ENCODE measurements around the gene RNASE7.

RNASE7 gene

DNA sequence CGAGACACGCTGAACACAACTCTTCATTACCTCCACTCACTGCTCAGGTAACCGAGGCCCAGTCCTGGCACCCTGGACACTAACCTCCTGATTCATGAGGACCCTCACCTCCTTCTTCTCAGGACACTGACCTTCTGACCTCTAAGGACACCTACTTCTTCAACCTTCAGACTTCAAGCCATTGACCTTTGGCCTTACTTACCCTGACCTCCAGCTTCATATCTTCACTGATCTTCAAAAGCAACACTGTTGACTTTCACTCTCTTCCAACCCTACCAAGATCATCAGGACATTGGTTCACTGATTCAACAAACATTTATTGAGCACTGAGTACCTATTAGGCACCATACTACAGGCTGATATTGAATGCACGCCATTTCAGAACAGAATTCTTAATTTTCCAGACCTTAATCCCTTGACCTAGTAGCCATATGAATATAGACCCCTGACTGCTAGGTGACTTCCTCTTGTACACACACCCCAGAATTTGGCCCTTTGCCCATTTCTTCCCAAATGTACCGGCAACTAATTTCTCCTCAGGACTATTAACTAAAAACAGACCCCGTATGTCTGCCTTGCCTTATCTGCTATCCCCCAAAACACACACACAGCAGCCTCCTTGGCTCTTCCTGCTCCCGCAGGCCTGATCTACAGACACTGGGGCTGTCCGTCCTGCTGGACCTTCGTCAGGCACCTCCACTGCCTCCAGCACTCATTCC is 33.7 kb downstream of the RNASE7 start:
- H3K36me3 ChIP-seq: peaks cover 16% of the 10 kb centered on the region
- DNase-seq: peak; percentile 56
- H3K27me3 ChIP-seq: no peaks in the 10 kb centered on the region
- TF ChIP-seq, protein P1, sequence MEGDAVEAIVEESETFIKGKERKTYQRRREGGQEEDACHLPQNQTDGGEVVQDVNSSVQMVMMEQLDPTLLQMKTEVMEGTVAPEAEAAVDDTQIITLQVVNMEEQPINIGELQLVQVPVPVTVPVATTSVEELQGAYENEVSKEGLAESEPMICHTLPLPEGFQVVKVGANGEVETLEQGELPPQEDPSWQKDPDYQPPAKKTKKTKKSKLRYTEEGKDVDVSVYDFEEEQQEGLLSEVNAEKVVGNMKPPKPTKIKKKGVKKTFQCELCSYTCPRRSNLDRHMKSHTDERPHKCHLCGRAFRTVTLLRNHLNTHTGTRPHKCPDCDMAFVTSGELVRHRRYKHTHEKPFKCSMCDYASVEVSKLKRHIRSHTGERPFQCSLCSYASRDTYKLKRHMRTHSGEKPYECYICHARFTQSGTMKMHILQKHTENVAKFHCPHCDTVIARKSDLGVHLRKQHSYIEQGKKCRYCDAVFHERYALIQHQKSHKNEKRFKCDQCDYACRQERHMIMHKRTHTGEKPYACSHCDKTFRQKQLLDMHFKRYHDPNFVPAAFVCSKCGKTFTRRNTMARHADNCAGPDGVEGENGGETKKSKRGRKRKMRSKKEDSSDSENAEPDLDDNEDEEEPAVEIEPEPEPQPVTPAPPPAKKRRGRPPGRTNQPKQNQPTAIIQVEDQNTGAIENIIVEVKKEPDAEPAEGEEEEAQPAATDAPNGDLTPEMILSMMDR (IDR thresholded peaks at IDR 0.05; ENCODE audit: low read depth, low read length): no peak
- peaks cover 15% of the 10 kb centered on the region for H3K4me1 ChIP-seq
- no peaks in the 10 kb centered on the region for H3K9me3 ChIP-seq
- H3K4me3 ChIP-seq (ENCODE audit: low read depth, low read length): no peak overlapping the region

DNA sequence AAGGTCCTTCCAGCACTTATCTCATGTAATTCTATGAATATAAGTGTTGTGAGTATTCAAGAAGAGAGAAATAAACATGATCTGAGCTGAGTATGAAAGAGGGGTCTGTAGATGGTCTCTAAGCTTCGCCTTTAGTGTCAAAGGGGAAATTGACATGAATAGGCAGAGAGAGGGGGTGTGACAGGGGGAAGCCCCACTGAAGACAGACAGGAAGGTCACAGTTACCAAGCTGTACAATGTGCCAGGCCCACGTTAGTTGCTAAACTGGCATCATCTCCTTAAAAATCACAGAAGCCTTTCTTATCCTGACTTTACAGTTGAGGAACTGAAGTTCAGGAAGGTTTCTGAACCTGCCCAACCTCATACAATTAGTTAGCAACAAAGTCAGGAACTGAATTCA is 35.5 kb downstream of the RNASE7 start:
- DNase-seq: no peak
- Histone ChIP-seq H3K9me3 (no peaks in the 10 kb centered on the region), H3K36me3 (peaks cover 26% of the 10 kb centered on the region), H3K4me3 (ENCODE audit: low read depth, low read length) (no peak overlapping the region), H3K4me1 (peaks cover 9% of the 10 kb centered on the region), H3K27me3 (no peaks in the 10 kb centered on the region)
- TF ChIP-seq, protein P1 (IDR thresholded peaks at IDR 0.05; ENCODE audit: low read depth, low read length): no peak

DNA sequence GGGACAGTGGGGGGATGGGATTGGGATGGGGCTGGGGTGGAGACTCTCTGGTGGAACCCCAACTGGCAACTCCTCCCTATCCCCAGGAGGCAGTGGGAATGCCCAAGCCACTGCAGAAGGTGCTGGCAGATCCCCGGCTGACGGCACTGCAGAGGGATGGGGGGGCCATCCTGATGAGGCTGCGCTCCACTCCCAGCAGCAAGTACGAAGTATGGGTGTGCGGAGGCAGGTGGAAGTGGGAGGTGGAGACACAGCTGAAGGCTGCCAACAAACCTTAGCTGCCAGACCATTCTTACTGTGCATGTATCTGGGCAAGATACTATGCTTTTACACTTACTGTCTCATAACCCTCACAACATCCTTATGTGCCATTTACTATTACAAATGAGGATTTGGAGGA is 36.1 kb downstream of the RNASE7 start:
- no peaks in the 10 kb centered on the region for H3K27me3 ChIP-seq
- DNase-seq: no peak
- H3K4me1 ChIP-seq: peaks cover 9% of the 10 kb centered on the region
- TF ChIP-seq, protein P1 (IDR thresholded peaks at IDR 0.05; ENCODE audit: low read depth, low read length): no peak
- H3K4me3 ChIP-seq (ENCODE audit: low read depth, low read length): no peak overlapping the region
- H3K36me3 ChIP-seq: peaks cover 29% of the 10 kb centered on the region
- H3K9me3 ChIP-seq: no peaks in the 10 kb centered on the region

DNA sequence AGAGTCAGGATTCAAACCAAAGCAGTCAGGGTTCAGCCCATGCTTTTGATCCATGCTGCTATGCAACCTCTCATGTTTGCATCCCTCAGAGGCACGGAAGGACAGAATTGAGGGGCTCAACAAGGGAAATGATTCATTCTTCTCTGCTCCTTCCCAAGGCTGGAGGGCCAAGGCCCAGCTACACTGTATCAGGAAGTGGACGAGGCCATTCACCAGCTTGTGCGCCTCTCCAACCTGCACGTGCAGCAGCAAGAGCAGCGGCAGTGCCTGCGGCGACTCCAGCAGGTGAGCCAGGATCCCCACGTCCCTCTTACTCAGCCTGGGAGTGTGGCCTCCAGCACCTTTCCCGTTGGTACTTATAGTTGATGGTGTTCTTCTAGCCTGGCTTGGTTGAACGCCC is 36.6 kb downstream of the RNASE7 start:
- H3K4me1 ChIP-seq: peaks cover 9% of the 10 kb centered on the region
- H3K9me3 ChIP-seq: no peaks in the 10 kb centered on the region
- H3K36me3 ChIP-seq: peaks cover 29% of the 10 kb centered on the region
- H3K27me3 ChIP-seq: no peaks in the 10 kb centered on the region
- no peak for DNase-seq
- no peak overlapping the region for H3K4me3 ChIP-seq (ENCODE audit: low read depth, low read length)
- TF ChIP-seq, protein P1 (IDR thresholded peaks at IDR 0.05; ENCODE audit: low read depth, low read length): no peak

DNA sequence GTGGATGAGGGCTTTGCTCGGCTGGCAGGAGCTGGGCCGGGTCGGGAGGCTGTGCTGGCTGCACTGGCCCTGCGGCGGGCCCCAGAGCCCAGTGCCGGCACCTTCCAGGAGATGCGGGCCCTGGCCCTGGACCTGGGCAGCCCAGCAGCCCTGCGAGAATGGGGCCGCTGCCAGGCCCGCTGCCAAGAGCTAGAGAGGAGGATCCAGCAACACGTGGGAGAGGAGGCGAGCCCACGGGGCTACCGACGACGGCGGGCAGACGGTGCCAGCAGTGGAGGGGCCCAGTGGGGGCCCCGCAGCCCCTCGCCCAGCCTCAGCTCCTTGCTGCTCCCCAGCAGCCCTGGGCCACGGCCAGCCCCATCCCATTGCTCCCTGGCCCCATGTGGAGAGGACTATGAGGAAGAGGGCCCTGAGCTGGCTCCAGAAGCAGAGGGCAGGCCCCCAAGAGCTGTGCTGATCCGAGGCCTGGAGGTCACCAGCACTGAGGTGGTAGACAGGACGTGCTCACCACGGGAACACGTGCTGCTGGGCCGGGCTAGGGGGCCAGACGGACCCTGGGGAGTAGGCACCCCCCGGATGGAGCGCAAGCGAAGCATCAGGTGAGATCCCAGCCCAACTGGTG is 39.5 kb downstream of the RNASE7 start:
- TF ChIP-seq, protein P1 (IDR thresholded peaks at IDR 0.05; ENCODE audit: low read depth, low read length): no peak
- Histone ChIP-seq H3K9me3 (no peaks in the 10 kb centered on the region), H3K4me3 (ENCODE audit: low read depth, low read length) (no peak overlapping the region), H3K36me3 (peaks cover 17% of the 10 kb centered on the region), H3K27me3 (no peaks in the 10 kb centered on the region), H3K4me1 (no peaks in the 10 kb centered on the region)
- DNase-seq: no peak
